ENCODE data around the gene DLST.

The DLST gene

DNA sequence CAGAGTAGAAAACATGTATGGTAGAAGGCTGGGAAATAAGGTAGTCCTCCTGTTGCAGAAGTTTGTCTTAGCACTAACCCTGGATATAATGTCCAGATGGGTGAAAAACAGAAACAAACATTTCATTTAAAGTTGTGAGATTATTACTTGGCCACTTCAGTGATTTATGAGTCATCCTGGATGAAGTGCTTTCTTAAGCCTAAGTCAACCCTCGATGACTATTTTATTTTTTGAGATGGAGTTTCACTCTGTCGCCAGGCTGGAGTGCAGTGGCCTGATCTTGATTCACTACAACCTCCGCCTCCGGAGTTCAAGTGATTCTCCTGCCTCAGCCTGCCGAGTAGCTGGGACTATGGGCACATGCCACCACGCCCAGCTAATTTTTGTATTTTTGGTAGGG is 10.2 kb downstream of the DLST start:
- intact Hi-C loops (cut with DNase I), result no loop called here
- no peak for DNase-seq

DNA sequence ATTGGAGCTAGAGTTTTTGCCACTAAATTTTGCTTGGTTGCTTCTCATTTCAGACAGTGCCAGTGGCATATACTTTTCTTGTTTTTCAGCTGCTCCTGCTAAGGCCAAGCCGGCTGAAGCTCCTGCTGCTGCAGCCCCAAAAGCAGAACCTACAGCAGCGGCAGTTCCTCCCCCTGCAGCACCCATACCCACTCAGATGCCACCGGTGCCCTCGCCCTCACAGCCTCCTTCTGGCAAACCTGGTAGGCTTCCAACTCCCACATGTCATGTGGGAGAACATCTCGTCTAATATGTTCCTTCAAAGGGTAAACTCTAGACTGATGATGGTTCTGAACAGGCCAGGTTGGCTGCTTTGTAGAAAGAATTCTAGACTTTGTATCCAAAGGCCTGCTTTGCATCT is 11.0 kb downstream of the DLST start:
- peak in 1 of 10 donors; percentile 72 for DNase-seq
- intact Hi-C loops (cut with DNase I), result no loop called here

DNA sequence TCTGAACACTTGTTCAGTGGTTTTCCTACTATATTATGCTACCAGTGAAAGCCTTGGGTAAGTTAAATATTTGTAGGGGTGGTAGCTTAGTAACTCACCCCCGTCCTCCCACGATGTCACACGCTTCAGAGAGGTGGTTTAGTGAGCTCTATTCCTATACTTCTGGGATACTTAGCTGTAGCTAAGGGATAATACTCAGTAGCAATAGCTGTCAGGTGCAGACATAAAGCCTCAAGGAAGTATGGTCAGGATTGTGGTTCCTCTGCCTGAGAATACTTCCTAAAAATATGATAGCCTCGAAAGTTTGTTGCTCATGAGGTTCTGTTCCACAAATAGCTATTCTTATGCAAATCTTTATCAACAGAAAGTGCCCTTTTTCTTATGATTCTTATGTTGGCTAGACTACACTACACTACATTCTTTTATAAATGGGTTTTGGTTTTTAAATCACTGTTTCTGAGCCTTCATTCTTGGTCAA is 11.9 kb downstream of the DLST start:
- intact Hi-C loops (cut with DNase I), result no loop called here
- DNase-seq, result no peak

DNA sequence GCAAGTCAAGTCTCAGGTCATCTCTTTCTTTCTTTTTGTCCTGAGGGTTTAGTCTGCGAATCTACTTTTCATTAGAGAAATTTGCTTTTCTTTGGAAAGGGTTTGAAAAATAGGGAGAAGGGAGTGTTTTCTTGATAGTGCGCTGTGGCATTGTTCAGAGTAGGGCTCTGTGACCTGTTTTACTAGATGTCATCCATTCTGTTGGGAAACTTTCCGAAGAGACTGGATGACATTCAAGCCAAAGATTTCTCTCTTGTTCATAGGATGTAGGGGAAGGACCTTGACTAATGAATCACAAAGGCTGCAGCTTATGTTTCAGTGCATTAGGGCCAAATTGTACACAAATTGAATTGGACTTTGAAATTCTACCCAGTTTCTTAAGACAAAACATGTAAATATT is 14.7 kb downstream of the DLST start:
- no peak for DNase-seq
- intact Hi-C loops (cut with DNase I), result no loop called here

DNA sequence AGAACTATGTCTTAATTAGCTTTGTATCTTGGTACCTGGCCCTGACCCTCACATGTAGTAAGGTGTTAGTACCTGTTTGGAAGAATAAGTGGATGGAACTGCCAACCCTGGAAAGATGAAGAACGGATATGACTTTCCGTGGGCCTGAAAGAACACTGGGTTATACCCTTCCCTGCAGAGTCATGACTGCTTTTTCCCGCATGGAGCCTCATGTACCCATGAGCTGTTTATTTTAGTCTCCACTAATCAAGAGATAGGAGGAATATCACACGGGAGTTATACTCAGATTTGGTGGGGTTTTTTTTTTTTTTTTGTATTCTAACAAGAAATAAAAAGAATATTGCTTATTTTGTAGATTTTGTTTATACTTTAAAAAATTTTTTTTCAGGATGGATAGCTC is 15.9 kb downstream of the DLST start:
- intact Hi-C loops (cut with DNase I), result no loop called here

DNA sequence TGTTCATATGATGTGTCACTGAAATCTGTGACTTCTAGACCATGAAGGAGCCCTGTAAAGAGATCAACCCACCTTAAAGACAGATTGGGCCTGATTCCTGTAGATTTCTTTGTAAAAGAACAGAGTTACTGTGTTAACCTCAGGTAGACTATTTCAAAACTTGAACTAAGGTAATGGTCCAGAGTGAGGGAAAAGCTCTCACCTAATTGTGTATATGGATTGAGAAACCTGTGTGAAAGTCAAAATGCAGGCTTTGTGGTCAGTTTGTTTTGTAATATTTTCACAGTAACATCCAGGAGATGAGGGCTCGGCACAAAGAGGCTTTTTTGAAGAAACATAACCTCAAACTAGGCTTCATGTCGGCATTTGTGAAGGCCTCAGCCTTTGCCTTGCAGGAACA is 16.4 kb downstream of the DLST start:
- no peak for DNase-seq
- intact Hi-C loops (cut with DNase I), result no loop called here

More for the DNA sequence above, 15.9 kb downstream of the DLST start:
- DNase-seq, result no peak

DNA sequence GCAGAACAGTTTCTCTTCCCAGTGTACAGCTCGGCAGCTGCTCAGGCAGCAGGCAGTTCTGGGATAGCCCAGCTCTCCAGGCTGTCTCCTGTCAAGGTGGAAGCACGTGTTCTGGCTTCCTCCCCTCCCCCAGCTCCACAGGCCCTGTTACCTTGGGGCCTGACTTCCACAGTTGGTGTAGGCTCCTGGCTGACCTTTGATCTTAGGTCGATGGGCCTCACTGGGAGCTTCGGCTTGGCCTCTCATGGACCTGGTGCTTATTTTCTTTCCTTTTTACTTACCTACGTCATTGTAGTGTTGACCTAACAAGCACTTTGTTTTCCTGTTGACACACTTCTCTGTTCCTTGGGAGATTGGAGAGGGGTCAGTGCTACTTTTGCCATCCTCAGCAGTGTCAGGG is 17.0 kb downstream of the DLST start:
- peak in 1 of 10 donors; percentile 33 for DNase-seq
- intact Hi-C loops (cut with DNase I), result no loop called here

DNA sequence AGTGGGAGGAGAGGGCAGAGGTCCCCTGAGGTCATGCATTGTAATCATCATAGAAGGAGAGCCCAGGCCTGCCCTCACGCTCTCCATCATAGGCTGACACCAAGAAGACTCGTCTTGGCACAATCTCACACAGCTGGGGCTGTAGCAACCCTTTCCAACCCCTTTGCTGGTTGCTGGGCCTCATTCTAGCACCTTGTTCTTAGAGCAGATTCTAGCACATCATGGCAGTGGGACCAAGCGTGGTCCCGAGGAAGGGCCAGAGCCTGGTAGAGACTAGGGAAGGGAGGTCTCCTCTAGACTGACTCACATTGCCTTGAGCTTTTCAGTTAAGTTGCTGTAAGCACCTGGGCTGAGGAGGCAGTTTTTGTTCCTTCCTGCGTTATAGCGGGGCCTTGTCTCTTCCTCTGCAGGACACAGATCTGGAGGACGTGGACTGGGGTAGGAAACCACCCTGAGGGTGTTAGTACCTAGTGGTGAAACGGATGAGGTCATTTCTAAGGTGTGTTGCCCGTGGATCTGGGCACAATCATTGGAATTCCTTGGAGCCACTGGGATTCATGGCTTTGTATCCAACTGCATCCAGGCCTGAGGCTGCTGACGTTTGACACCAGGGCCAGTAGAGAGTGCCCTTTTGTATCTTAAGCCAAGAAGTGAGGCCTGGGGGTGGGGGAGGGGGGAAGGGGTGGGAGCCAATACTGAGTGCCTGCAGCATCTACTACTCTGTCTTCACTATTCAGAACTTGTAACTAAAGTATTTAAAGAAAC is 21.4 kb downstream of the DLST start:
- intact Hi-C loops (cut with DNase I), result no loop called here

DNA sequence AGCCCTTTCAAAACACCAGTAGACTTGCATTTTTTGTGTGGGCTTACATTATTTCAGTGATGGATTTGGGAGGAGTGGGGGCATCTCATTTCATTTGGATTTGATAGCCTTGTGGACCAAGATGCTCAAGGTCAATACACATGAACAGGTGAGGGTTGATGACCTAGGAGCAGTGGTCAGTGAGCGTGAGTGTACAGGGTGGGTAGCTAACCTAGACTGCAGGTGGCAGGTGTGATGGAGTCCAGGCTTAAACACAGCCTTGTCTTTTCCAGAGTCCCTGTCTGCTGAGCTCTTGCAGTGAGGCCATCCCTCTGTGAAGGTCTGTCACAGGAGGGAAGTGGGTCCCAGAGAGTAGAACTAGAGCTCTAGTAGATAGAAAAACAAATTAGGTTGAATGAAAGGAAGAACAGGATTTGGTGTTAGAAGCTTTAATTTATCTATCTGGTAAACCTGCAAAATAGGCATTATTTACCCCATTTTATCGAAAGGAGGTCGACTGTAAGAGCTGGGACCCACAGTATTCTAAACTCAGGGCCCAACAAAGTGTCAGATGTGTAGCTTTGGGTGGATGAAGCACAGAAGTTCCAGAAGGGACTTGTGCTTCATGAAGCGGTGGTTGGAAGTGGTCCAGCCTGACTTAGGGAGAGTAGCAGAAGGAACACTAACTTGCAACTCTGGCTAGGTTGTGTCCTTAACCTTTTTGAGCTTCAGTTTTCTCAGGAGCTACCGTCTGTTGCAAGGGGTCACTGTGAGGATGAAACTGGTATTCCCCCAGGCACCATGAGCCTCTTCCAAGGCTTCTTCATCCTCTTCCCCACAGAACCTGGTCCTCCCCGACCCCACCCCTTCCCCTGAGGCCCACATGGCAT is 23.2 kb downstream of the DLST start:
- intact Hi-C loops (cut with DNase I), result loop anchor here (1.0 kb wide), 1 partner anchor 43 kb away; no protein-coding TSS in a partner anchor
- DNase-seq, result peak in 1 of 10 donors; percentile 29

More for the DNA sequence above, 21.4 kb downstream of the DLST start:
- DNase-seq, result peak in 1 of 10 donors; percentile 72

DNA sequence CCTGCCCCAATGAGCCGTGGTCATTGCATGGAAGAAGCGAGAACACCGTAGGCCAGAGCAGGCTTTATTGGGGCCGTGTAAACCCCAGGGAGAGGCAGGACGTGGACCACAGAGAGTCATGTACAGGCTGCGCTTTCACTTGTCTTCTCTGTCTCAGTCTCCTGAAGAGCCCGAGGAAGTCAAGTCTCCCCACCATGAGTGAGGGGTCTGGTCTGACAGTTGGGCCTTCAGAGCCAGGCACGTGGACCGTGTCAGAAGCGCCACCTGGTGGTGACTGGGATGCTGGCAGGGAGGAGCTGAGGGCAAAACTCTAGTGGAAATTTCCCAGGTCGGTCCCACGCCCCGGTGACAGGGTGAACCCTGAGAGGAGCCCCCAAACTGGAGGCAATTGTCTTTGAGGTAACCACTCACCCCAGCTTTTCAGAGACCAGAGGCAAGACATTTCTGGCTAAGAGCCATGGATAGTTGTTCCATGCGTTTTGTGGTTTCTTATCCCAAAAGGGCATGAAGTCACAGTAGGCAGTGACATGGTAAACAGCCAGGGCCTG is 24.0 kb downstream of the DLST start:
- intact Hi-C loops (cut with DNase I), result loop anchor here (1.0 kb wide), 1 partner anchor 43 kb away; no protein-coding TSS in a partner anchor
- DNase-seq, result peak in 9 of 10 donors; percentile 53 to 95 (median 78)

DNA sequence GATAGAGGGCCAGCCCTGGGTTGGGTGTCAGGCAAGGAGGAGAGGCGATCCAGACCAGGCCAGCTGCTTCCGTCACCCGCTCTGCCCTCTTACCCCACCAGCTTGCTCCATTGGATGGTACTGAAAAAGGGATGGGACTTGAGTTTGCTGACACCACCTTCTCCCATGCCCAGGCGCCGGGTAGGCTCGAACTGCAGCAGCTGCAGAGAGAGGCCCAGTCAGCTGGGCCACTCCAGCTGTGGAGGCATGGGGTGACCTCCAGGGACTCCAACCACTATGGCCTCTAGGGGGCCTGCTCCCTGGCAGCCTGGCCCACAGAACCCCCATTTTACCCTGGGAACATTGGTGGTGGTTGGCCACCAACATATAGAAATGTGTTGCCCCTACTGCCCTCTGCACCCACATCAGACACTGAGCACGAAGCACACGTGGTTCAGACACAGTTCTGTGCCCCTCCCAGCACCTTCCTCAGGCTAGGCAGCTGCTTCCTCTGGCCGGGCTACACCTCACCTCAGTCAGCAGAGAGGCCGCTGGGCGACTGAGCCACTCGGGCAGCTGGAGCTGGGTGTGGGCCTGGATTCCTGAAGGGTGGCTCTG is 25.3 kb downstream of the DLST start:
- DNase-seq, result peak in 1 of 10 donors; percentile 76
- intact Hi-C loops (cut with DNase I), result no loop called here

DNA sequence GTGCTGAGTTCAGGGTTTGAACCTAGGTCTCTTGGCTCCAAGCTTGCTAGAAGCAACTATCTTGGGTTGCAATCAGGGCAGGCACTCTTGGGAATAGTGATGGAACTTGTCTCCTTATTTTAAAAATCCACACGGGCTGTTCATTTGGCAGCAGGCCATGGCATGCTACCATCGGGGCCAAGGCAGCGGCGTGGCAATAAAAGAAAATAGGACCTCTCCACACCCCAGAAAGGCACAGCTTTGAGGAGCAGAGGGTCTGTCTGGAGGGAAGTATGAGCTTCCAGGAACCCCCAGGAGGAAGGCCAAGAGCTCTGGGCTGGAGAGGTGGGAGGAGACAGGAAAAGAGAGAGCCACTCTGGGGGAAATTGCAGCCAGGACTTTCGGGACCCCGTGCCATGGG is 26.0 kb downstream of the DLST start:
- intact Hi-C loops (cut with DNase I), result no loop called here
- peak in 1 of 10 donors; percentile 87 for DNase-seq

DNA sequence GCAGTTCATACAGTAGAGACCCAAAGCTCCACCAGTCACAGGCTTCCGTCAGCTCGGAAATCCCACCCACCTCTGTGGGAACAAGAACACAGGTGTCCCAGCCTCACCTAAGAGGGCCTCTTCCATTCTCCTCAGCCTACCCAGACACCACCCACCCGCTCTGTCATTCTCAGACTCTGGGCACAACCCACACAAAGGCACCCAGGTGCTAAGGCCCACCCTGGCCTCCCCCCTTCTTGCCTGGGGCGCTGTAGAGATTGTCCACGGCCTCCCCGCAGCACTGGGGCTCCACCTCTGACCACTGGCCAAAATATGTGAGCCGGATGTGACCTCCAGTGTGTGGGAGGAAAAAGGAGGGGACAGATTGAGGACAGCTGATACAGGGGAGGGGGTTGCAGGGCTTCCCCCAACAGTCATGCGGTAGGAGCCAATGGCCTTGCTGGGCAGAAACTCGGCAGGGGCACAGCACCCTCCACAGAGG is 27.2 kb downstream of the DLST start:
- intact Hi-C loops (cut with DNase I), result no loop called here
- peak in 1 of 10 donors; percentile 28 for DNase-seq

DNA sequence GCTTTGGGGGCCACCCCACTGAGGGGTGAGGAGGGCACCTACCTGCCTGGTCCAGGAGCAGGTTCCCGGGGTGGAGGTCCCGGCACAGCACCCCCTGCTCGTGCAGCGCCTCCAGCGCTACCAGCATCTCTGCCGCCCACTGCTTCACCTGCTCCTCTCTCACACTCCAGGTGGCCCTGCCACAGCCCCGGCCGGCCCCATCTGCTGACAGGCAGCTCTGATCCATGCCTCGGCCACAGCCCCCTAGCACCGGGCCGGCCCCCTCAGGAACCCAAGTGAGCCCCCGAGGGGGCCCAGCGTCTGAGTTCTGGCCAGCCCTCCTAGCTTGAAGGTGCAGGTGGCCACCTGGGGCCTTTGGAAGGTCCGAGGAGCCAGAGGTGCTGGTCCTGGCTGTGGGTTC is 27.8 kb downstream of the DLST start:
- intact Hi-C loops (cut with DNase I), result no loop called here

DNA sequence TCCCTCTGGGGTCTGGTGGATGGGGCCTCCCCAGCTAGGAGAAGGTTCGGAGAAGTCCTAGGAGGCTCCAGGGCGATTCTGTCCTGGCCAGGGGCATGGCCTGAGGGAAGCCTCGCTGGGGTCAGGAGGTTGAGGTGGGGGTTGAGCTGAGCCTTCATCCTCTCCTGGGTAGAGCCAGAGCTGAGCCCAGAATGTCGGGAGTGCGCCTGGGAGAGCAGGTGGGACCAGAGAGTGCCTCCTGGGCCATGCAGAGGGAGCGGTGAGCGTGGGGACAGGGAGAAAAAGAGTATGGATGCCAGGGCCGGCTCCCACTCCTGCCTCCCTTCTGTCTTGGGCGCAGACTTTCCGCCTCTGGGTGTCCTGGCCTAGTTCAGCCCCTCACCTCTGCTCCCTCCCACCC is 28.2 kb downstream of the DLST start:
- peak in 1 of 10 donors; percentile 52 for DNase-seq

More for the DNA sequence above, 27.8 kb downstream of the DLST start:
- DNase-seq, result peak in 1 of 10 donors; percentile 81

DNA sequence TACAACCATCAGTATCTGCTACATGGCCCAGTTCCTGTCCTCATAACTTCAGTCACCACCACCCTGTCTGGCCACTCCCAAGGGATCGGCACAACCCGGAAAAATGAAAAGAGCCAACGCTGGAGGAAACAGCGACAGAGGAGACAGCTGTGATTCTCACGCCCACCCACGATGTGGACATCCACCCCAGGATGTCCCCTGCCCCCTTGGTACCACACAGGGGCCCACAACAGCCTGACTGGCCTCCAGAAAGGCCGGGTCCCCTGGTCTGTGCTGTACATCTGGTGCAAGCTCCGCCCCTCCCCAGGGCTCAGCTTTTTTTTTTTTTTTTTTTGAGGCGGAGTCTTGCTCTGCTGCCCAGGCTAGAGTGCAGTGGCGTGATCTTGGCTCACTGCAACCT is 28.8 kb downstream of the DLST start:
- intact Hi-C loops (cut with DNase I), result no loop called here
- peak in 1 of 10 donors; percentile 62 for DNase-seq

More for the DNA sequence above, 28.2 kb downstream of the DLST start:
- intact Hi-C loops (cut with DNase I), result no loop called here

DNA sequence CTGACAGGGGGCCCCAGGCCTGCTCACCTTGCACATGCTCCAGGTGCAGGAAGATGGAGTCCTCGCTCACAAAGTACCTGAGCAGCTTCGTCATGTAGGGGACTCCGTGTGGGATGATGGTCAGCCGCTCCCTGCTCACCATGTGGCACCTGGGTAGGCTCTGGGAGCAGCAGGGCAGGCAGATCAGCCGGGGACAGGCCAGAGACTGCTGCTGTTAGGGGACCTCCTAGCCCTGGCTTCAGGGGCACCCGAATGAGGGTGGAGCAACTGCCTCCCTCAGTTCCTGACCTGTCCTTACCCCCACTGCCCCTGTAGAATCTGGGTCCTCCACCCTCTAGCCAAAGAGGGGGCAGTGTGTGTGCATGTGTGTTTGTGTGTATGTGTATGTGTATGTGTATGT is 29.5 kb downstream of the DLST start:
- peak in 1 of 10 donors; percentile 68 for DNase-seq
- intact Hi-C loops (cut with DNase I), result no loop called here

DNA sequence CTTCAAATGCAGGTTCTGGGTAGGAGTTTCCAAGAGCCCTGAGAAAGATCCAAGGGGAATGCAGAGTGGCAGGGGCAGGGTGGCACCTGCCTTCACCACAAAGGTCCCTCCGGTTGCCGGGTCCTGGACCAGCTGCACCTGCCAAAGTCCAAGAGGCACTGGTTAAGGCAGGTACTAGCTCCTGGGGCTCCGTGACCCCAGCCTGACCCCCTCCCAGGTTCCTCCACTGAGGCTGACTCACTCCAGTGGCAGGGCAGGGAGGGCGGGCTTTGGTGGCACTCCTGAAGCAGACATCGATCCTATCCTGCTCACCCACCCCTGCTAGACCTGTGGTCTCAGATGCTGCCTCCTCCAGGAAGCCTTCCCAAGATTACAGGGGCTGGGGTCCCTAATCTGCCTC is 30.0 kb downstream of the DLST start:
- intact Hi-C loops (cut with DNase I), result no loop called here

DNA sequence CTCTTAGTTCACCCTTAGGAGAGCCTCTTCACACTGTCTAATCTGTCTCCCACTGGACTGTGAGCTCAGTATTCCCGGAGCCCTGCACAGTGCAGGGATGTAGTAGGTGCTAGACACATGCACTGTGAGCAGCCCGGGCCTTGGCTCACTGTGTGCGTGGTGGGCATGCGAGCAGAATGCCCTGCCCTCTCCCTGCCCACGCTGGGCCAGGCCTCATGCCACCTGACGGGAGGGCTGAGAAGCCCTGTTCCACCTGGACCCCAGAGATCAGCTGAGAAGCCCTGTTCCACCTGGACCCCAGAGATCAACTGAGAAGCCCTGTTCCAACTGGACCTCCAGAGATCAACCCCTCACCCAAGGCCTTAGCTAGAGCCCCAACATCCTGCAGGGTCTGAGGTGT is 30.4 kb downstream of the DLST start:
- DNase-seq, result peak in 1 of 10 donors; percentile 58
- intact Hi-C loops (cut with DNase I), result no loop called here

More for the DNA sequence above, 30.0 kb downstream of the DLST start:
- peak in 1 of 10 donors; percentile 59 for DNase-seq

DNA sequence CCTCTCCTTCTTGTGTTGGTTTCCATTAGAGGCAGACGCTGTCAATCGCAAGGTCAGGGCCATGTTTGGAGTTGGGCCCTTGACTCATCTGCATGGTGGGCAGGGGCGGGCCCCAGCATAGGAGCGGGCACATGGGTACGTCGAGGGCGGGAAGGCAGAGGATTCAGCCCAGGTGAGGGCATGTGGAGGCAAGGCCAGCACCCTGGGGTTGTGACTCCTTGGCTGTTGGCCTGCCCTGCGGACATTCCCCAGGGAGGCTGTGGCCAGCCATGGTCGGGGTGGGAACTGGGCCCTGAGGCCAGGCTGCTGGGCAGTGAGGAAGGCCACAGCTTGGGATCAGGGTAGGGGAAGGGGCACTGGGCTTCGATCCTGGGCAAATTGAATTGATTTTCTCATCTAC is 31.1 kb downstream of the DLST start:
- DNase-seq, result peak in 1 of 10 donors; percentile 72
- intact Hi-C loops (cut with DNase I), result no loop called here

All from posterior cingulate gyrus (tissue), 11 donors.